GM12865 (cell line): Measurements from ENCODE around the gene MST1R.

Source experiments
- DNase-seq: peaks from one replicate; pipeline ENCODE4 v3.0.0; 2010; ENCODE audit warnings: low read depth
- H3K4me3 ChIP-seq: 2 replicates; pipeline ENCODE4 v1.5.1; 2011; ENCODE audit warnings: mild to moderate bottlenecking, low read depth, low read length, control low read depth
- CTCF ChIP-seq: IDR thresholded peaks from 2 replicates; pipeline ENCODE4 v1.5.1; 2011; ENCODE audit warnings: low read length, control low read depth, low read depth, inconsistent platforms; ENCODE audit not compliant: insufficient read depth; ENCODE audit errors: missing control alignments

Gene MST1R

GRCh38 chr3:49867400-49867799 lies 36.3 kb downstream of the MST1R start:
- no peak overlapping the region for H3K4me3 ChIP-seq
- TF ChIP-seq CTCF = no peak
- no peak for DNase-seq

GRCh38 chr3:49865198-49865784 lies 38.4 kb downstream of the MST1R start:
- no peak for DNase-seq
- H3K4me3 ChIP-seq = no peak overlapping the region
- no peak for TF ChIP-seq CTCF

GRCh38 chr3:49864505-49864904 lies 39.2 kb downstream of the MST1R start:
- H3K4me3 ChIP-seq = no peak overlapping the region
- TF ChIP-seq CTCF = no peak
- no peak for DNase-seq

GRCh38 chr3:49859576-49860305 lies 43.9 kb downstream of the MST1R start:
- no peak for TF ChIP-seq CTCF
- H3K4me3 ChIP-seq = no peak overlapping the region
- DNase-seq = no peak

GRCh38 chr3:49856181-49857005 lies 47.3 kb downstream of the MST1R start, which contains the start of gene TRAIP:
Gene TRAIP, minus strand, starts transcription at chr3:49856564. Its CDS starts 111 bp downstream, at chr3:49856453.
- no peak for TF ChIP-seq CTCF
- peak within 1 kb of the TSS; percentile 78 for H3K4me3 ChIP-seq
- peak; percentile 96 for DNase-seq

- DNase-seq = no peak
- no peak for TF ChIP-seq CTCF
- H3K4me3 ChIP-seq = peak overlapping the region; percentile 78
Measured at GRCh38 chr3:49855662-49856061, 48.0 kb downstream of the MST1R start.
